ENCODE results near the gene SF1.
"Not testable (repeated sequence)": the region's sequence is repeated elsewhere in the genome, so short reads cannot be mapped to it uniquely, and the experiment has no call there.

Gene SF1

DNA sequence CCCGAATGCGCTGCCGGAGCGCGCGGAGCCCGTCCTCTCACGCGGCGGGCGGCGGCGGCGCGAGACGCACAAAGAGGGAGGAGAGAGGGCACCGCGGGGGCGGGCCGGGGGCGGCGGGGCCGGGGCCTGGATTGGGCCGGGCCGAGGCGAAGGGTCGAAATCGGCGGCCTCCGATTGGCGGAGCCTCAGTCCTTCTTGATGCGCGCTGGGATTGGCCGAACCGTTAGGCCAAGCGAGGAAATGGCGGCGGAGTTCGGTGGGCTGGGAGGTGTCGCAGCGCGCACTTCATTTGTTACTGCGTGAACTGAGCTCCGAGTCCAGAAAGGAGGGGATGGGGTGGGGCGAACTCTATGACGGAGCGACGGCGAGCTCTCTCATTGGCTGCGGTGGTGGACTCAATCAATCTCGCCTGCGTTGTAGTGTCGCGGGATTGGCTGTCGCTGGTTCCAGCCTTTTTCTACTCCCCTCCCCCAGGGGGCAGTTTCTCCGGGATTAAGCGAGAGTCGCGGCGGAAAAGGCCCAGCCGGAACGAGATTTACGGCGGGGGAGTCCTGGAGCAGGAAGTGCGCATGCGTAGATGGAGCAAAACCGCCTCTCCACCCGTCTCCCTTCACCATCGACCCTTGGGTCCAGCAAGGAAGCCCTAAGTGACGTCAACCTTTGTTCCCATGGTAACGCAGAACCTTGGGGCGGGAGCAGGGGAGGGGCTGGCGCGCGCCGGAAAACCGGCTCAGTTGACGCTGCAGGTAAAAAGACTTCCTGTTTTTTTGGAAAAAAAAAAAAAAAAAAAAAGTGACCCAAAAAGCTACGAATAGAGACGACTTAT is at the start of gene SF1:
SF1 (minus strand) TSS at position 70 of the 826 bp plus-strand sequence. CDS start 150 bp downstream, outside the sequence.
- DNase-seq (ENCODE audit: low spot score): peak; percentile 99

DNA sequence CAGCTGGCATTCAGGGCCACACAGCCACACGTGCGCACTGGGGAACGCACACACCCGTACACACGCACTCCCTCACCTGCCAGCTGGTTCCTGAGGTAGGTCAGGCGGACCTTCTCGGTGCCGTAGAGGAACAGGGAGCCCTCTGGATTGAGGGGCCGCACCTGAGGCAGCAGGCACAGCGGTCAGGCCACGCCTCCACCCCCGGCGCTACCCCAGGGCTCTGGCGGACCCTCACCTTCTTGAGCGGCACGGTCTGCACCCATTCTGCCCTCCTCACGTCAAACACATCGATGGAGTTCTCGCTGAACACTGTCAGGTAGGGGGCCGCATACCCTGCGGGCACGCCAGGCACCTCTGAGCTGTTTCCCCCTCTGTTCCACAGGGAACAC is 49.1 kb upstream of the SF1 start:
- no peak for DNase-seq (ENCODE audit: low spot score)

GRCh38 chr11:64826578-64827450 is 48.5 kb upstream of the SF1 start:
- DNase-seq (ENCODE audit: low spot score): no peak

DNA sequence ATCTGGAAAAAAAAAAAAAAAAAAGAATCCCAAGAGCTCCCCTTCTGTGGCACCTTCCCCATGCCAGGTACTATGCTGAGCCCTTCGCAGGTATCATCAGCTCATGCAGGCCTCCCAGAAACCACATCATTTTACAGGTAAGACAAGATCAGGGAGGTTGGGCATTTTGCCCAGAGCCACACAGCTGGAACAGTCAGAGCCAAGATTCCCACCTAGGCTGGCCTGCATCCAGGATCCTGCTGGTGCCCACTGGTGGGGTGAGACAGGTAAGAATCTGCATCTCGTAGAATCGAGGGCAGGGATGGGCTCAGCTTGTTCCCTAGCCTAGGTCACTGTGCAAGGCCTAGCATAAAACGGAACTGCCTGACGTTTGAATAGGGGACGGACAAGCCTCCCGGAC is 47.7 kb upstream of the SF1 start:
- DNase-seq (ENCODE audit: low spot score): no peak

- DNase-seq (ENCODE audit: low spot score): no peak
These were observed 45.3 kb upstream of the SF1 start for GRCh38 chr11:64823568-64824119.

DNA sequence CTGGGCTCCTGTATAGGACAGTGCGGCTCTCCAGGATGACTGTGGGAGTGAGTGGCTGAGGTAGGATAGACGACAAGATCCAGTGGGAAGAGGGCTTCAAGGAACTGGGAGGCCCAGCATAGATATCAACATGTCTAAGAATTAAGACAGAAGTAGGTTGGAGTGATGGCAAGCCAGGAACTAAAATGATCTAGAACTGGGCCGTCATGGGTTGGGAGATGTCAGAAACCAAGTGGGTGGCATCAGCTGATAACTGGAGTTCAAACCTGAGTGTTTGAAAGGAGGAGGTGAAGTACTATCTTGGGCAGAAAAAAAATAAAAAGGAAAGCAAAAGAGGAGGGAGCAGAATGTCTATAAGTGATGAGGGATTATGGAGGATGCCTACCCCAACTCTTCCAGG is 39.1 kb upstream of the SF1 start:
- no peak for DNase-seq (ENCODE audit: low spot score)

- DNase-seq (ENCODE audit: low spot score): not testable (repeated sequence)
These were observed 37.1 kb upstream of the SF1 start for GRCh38 chr11:64815433-64815832.

DNA sequence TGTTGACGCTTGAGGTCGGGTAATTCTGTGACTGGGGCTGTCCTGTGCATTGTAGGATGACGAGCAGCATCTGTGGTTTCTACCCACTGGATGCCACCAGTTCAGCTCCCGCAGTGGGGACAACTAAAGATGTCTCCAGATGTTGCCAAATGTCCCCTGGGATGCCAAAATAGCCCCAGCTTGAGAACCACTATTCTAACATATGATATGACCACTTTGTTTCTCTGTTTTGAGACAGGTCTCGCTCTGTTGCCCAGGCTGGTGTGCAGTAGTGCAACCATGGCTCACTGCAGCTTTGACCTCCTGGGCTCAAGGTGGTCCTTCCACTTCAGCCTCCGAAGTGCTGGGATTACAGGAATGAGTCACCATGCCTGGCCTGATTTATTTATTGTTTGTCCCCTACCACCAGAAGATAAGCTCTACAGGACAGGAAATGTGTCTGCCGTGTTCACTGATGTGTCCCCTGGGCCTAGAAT is 36.4 kb upstream of the SF1 start:
- DNase-seq (ENCODE audit: low spot score): no peak

- DNase-seq (ENCODE audit: low spot score): no peak
These were observed 35.5 kb upstream of the SF1 start for GRCh38 chr11:64813826-64814225.

DNA sequence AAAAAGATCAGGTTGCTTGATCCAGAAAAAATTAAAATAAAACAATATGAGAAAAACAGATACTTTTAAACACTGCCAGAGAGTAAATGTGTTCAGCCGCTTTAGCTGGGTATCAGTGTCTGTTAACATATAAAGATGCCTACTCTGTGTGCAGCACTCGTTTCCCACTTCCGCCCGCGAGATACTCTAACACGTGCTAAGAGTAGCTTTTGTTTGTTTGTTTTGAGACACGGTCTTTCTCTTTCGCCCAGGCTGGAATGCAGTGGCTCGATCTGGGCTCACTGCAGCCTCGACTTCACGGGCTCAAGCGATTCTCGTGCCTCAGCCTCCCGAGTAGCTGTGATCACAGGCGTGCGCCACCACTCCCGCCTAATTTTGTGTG is 32.5 kb upstream of the SF1 start:
- no peak for DNase-seq (ENCODE audit: low spot score)

- peak; percentile 98 for DNase-seq (ENCODE audit: low spot score)
These were observed 32.0 kb upstream of the SF1 start, which contains the start of gene MEN1 for GRCh38 chr11:64810271-64810890. TSS of gene MEN1 (minus strand) at chr11:64810551. CDS start at chr11:64810109, 442 bp downstream.

DNA sequence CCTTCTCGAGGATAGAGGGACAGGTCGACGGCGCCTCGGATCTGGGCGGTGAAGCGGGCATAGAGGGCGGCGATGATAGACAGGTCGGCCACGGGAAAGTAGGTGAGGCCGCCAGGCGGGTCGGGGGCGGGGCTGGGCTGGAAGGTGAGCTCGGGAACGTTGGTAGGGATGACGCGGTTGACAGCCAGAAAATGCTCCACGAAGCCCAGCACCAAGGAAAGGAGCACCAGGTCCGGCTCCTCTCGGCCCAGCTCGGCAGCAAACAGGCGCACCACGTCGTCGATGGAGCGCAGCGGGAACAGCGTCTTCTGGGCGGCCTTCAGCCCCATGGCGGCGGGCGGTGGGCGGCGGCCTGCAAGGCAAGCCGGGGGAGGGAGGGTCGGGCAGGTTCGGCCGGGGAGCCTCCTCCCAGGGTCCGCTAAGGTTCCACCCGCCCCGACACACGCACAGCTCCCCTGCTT is 31.5 kb upstream of the SF1 start:
- peak; percentile 31 for DNase-seq (ENCODE audit: low spot score)

DNA sequence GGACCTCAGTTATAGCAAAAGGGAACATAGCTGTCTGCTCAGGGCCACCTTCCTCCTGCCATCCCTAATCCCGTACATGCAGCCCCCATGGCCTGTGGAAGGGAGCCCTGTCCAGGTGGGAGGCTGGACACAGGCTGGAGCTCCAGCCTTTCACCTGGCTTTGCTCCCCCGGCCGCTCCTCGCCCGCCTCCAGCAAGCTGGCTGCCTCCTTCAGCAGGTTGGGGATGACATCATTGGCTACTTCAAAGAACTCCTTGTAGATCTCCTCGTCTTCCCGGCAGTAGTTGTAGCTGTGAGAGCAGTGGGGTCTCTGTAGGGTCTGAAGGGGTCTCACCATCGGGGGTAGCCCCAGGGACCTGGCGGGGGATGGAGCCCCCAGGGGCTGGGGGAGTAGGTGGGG is 27.1 kb upstream of the SF1 start:
- DNase-seq (ENCODE audit: low spot score): no peak

DNA sequence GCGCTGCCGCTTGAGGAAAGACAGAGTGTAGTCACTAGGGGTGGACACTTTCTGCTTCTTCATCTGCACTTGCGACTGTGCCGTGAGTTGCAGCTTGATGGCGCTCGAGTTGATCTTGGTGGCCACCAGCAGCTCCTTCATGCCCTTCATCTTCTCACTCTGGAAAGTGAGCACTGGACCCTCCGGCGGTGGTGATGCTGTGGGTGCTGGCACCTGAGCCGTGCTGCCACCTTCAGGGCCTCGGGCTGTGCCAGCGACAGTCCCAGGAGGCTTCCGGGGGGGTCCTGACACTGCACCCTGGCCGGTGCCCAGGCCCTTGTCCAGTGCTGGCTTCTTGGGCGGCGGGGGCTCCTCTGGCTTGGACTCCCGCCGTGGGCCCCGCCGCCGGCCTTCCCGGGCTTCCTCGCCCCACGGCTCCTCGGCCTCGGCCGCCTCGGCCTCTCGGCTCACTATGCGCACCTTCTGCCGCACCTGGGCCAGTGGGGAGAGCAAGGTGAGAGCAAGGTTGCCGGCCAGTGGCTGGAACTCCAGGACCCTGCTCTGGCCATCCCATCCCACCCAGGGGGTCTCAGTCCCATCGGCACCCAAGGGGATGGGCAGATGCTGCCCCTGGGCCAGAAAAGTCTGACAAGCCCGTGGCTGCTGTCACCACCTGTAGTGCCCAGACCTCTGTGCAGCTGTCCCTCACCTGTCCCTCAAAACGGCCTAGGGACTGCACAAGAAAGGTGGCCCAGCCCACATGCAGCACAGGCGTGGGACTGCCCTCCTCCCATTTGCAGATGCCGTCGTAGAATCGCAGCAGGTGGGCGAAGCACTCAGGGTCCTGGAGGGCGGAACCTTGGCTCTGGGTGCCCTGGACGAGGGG is 26.2 kb upstream of the SF1 start:
- no peak for DNase-seq (ENCODE audit: low spot score)

DNA sequence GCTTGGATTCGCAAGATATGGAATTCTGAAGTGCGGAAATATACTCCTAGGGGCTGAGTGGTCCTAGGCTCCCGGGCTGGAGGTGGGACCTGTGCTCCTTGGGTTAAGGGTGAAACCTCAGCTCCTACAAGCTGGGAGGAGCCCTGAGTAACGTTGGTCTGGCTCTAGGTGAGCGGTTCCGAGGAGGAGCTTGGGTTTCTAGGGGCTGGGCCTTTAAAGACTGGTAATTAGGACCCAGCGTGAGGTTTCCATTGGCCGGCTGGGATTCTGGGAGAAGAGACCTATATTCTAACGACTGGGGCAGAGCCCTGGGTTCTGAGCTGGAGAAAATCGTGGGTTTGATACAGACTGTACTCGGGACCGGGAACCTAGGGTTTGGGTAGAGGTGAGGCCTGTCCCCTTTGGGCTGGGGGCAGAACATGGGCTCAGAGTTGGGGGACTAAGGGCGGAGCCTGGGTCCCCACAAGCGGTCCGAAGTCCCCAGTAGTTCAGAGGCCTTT is 25.6 kb upstream of the SF1 start:
- no peak for DNase-seq (ENCODE audit: low spot score)

DNA sequence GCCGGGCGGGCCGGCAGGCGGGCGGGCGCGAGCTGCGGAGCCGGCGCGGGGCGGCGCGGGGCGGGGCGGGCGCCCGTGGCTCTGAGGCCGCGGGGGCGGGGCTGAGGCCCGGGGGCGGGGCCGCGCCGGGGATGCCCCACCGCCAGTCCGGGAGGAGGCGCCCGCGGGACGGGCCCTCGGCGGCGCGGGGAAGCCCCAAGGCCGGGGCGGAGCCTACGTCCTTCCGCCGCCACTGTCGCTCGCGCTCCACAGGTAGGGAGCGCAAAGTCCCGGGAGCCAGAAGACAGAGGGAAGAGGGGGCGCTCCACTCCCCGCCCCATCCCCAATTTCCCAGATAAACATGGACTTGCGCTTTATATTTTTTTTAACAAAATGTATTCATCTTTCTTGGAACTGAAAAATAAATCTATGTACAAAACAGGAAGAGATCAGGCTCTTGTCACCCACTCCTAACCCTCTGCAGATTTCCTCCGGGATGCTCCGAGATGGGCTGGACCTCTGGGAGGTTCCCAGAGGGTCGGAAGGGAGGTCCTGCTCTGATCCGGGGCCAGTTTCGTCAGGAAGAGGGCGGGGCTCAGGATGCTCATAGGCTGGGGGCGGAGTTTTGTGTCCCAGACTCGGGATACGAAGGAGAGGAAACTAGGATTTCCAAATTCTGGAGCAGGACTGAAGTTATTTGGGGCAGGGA is 25.0 kb upstream of the SF1 start, which contains the start of gene MAP4K2:
MAP4K2 (minus strand) TSS at position 57 of the 688 bp plus-strand sequence. CDS start 65 bp downstream, outside the sequence.
- DNase-seq (ENCODE audit: low spot score): peak; percentile 86

DNA sequence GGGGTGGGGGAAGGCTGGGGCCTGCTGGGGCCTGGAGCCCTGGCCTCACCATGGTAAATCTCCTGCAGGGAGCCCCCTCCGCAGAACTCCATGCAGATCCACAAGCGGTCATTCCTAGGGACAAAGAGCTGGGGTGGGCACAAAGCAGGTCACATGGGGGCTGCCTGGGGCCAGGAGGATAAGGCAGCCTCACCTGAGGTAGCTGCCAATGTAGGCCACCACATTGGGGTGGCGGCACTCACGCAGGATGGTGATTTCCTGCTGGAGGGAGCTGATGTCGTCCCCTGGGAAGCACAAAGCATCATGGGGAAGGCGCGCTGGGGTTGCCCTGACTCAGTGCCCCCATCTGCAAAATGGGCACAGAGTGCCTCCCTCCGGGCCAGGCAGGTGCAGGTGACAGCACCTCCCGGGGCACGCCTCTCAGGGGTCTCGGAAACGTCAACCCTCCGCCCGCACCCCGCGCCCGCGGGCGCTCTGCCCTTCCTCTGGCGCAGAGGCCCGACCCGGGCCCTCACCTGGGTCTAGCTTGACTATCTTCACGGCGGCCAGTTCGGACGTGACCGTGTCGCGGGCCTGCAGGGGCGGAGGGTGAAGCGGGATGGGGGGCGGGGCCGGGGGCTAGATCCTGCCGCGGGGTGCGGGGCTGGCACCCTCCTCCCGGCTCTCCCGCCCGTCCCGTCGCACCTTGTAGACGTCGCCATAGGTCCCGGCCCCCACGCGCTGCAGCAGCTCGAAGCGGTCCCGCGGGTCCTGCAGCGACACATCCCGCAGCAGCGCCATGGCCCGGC is 24.2 kb upstream of the SF1 start:
- DNase-seq (ENCODE audit: low spot score): no peak

- no peak for DNase-seq (ENCODE audit: low spot score)
These were observed 23.4 kb upstream of the SF1 start for GRCh38 chr11:64801561-64802369.

GRCh38 chr11:64801158-64801464 is 22.8 kb upstream of the SF1 start:
- DNase-seq (ENCODE audit: low spot score): no peak
